DMS 273 treated with DMSO at 0.1 percent for 48 hours (cell line): ENCODE results near the gene ARL9.
A peak's percentile ranks its signal among the peaks of the same experiment; 100 is the strongest.
"Not testable (repeated sequence)": the region's sequence is repeated elsewhere in the genome, so short reads cannot be mapped to it uniquely, and the experiment has no call there.

Experiments used
- DNase-seq: peaks from one replicate; lab custom pipeline; 2025; lab: John Stamatoyannopoulos, UW

ARL9 gene

GRCh38 chr4:56505269-56506130 lies at the start of gene ARL9:
ARL9 (plus strand) TSS chr4:56505791; CDS start chr4:56505863, 72 bp downstream.
- DNase-seq, result no peak

- DNase-seq, result no peak
Observed at GRCh38 chr4:56460085-56460484, 45.5 kb upstream of the ARL9 start.

- DNase-seq, result no peak
Observed at GRCh38 chr4:56462157-56462556, 43.4 kb upstream of the ARL9 start.

GRCh38 chr4:56463711-56464110 lies 41.9 kb upstream of the ARL9 start:
- DNase-seq, result no peak

- DNase-seq, result no peak
Observed at GRCh38 chr4:56464581-56464980, 41.0 kb upstream of the ARL9 start.

GRCh38 chr4:56465599-56466295 lies 39.8 kb upstream of the ARL9 start:
- DNase-seq, result no peak

GRCh38 chr4:56466296-56466761 lies 39.3 kb upstream of the ARL9 start:
- not testable (repeated sequence) for DNase-seq

GRCh38 chr4:56466910-56467283 lies 38.7 kb upstream of the ARL9 start:
- DNase-seq, result no peak

GRCh38 chr4:56467284-56468096 lies 38.1 kb upstream of the ARL9 start, which contains the start of gene SRP72:
SRP72 (plus strand) TSS chr4:56467617; CDS start chr4:56467636, 19 bp downstream.
- peak; percentile 37 for DNase-seq

- no peak for DNase-seq
Observed at GRCh38 chr4:56468097-56468422, 37.5 kb upstream of the ARL9 start.

- DNase-seq, result no peak
Observed at GRCh38 chr4:56469489-56470210, 35.9 kb upstream of the ARL9 start.

GRCh38 chr4:56475917-56476316 lies 29.7 kb upstream of the ARL9 start:
- DNase-seq, result no peak

GRCh38 chr4:56477192-56477702 lies 28.3 kb upstream of the ARL9 start:
- no peak for DNase-seq

GRCh38 chr4:56480691-56481090 lies 24.9 kb upstream of the ARL9 start:
- no peak for DNase-seq

GRCh38 chr4:56496241-56496640 lies 9.3 kb upstream of the ARL9 start:
- DNase-seq, result no peak

GRCh38 chr4:56511098-56511497 lies 5.5 kb downstream of the ARL9 start:
- no peak for DNase-seq

- no peak for DNase-seq
Observed at GRCh38 chr4:56512166-56512565, 6.6 kb downstream of the ARL9 start.

GRCh38 chr4:56513517-56513916 lies 7.9 kb downstream of the ARL9 start:
- no peak for DNase-seq

- peak; percentile 16 for DNase-seq
Observed at GRCh38 chr4:56530269-56531148, 24.9 kb downstream of the ARL9 start.

- DNase-seq, result no peak
Observed at GRCh38 chr4:56531149-56531770, 25.7 kb downstream of the ARL9 start.
